ENCODE results near the gene SAMMSON. TPM values are rescaled to one million over a fixed set of nuclear protein-coding genes. Genes with fewer than 3 reads are reported as not detected.

SAMMSON gene
- total RNA-seq, 1 experiment from 2014 or later = not detected

DNA sequence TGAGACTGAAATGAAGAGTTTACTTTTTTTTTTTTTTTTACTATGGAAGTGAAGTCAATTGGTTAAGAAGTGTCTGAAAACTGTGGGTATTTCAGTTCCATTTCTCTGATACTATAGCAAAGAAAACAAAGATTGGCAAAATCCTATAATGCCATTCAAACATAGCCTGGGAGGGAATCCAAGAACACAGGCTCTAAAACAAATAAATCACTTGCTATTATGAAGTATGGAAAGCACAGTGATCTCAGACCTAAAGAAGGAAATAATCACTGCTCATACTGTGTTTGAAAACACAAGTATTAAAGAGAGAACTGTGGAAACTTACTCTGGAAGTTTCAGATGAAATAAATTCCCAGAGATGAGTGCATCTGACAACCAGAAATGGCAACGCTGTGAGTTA lies 12.0 kb downstream of the SAMMSON start:
- no peak overlapping the region for H3K4me2 ChIP-seq
- CTCF ChIA-PET = no interaction called here
- no peaks in the 10 kb centered on the region for H4K20me1 ChIP-seq (ENCODE audit: insufficient read depth)
- peaks cover 11% of the 10 kb centered on the region for H3K27me3 ChIP-seq (ENCODE audit: insufficient read depth, low read depth)
- POLR2A ChIA-PET (ENCODE audit: unreplicated experiment) = no interaction called here
- H3K9me2 ChIP-seq (ENCODE audit: insufficient read depth) = no peaks in the 10 kb centered on the region
- DNase-seq = no peak
- no peaks in the 10 kb centered on the region for H3K79me2 ChIP-seq (ENCODE audit: low read depth)
- no peak overlapping the region for H3K4me3 ChIP-seq
- TF ChIP-seq, protein P1, sequence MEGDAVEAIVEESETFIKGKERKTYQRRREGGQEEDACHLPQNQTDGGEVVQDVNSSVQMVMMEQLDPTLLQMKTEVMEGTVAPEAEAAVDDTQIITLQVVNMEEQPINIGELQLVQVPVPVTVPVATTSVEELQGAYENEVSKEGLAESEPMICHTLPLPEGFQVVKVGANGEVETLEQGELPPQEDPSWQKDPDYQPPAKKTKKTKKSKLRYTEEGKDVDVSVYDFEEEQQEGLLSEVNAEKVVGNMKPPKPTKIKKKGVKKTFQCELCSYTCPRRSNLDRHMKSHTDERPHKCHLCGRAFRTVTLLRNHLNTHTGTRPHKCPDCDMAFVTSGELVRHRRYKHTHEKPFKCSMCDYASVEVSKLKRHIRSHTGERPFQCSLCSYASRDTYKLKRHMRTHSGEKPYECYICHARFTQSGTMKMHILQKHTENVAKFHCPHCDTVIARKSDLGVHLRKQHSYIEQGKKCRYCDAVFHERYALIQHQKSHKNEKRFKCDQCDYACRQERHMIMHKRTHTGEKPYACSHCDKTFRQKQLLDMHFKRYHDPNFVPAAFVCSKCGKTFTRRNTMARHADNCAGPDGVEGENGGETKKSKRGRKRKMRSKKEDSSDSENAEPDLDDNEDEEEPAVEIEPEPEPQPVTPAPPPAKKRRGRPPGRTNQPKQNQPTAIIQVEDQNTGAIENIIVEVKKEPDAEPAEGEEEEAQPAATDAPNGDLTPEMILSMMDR (conservative IDR thresholded peaks at IDR 0.05) = no peak
- BruUV-seq (replicated peaks) = no TSS peak
- no peaks in the 10 kb centered on the region for H3K36me3 ChIP-seq (ENCODE audit: low read depth)
- H3F3A ChIP-seq (ENCODE audit: insufficient read depth, low read depth) = no peaks in the 10 kb centered on the region
- H3K9me3 ChIP-seq (ENCODE audit: insufficient read depth, low read depth) = no peaks in the 10 kb centered on the region
- intact Hi-C loops (cut with micrococcal nuclease; ENCODE audit: unreplicated experiment) = no loop called here
- no peak overlapping the region for H2AFZ ChIP-seq
- H3K4me1 ChIP-seq (replicated peaks; ENCODE audit: insufficient read depth) = no peaks in the 10 kb centered on the region
- H3K27ac ChIP-seq = no peak overlapping the region

DNA sequence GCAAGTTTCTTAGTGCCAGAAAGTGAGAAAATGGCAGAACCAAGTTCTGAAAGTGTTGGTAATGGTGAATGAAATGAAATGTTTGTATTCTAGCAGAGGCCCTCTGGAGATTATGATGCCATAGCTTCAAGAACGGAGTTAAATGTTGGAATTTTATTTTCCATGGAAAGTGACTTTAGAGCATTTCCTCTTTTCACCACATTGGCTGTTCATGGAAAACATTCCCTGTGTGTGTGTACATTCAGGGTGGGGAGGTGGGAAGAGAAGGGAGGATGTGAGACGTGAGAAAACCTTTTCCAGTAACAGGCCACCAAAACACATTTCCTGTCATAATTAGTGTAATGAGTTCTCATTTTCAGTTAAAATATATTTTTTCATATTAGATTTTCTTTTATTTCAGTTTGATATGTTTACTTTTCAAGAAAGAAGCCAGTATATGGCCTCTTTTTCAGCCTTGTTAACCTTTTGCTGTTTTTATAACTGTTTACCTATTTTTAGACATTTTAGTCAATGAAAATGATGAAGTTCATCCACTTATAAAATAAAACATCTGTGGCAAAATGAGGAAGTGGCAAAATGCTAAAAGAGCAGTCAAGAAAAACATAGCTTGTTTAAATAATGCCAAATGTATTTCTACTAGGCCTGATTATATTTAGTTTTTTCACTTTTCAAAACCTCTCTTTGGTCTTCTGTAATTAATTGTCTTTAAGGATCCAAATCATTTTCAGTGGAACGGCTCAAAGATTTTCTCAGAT lies 21.6 kb downstream of the SAMMSON start:
- Histone ChIP-seq H3K4me1 (replicated peaks; ENCODE audit: insufficient read depth) (no peaks in the 10 kb centered on the region), H3K27ac (no peak overlapping the region), H3K9me3 (ENCODE audit: insufficient read depth, low read depth) (no peaks in the 10 kb centered on the region), H4K20me1 (ENCODE audit: insufficient read depth) (no peaks in the 10 kb centered on the region), H3F3A (ENCODE audit: insufficient read depth, low read depth) (no peaks in the 10 kb centered on the region), H3K4me3 (no peak overlapping the region), H2AFZ (no peak overlapping the region), H3K27me3 (ENCODE audit: insufficient read depth, low read depth) (no peaks in the 10 kb centered on the region), H3K36me3 (ENCODE audit: low read depth) (no peaks in the 10 kb centered on the region), H3K9me2 (ENCODE audit: insufficient read depth) (no peaks in the 10 kb centered on the region), H3K79me2 (ENCODE audit: low read depth) (no peaks in the 10 kb centered on the region), H3K4me2 (no peak overlapping the region)
- POLR2A ChIA-PET (ENCODE audit: unreplicated experiment) = no interaction called here
- DNase-seq = no peak
- TF ChIP-seq, protein P1 (conservative IDR thresholded peaks at IDR 0.05) = no peak
- TF ChIP-seq EZH2 (IDR thresholded peaks at IDR 0.05; ENCODE audit: low read depth) = no peak
- CTCF ChIA-PET = no interaction called here
- BruUV-seq (replicated peaks) = no TSS peak
- intact Hi-C loops (cut with micrococcal nuclease; ENCODE audit: unreplicated experiment) = no loop called here

DNA sequence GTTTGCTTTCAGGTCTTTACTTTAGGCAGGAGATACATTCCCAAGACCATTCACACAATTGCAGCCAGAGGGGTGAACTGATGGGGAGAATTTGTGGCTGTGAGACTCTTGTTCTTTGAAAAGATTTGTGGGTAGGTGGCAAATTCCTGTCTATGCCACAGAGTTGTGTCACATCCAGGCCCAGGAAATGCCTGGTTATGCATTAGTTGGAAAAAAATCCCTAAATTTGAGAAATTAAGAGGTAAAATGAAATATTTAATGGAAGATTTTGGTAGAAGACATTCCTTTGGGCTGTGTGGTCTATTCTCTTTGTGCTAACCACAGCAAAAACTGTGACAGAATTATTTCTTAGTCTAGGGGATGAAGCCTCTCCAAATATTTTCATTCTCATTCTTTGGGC lies 28.8 kb downstream of the SAMMSON start:
- H3K27me3 ChIP-seq (ENCODE audit: insufficient read depth, low read depth) = no peaks in the 10 kb centered on the region
- BruUV-seq (replicated peaks) = no TSS peak
- no peak overlapping the region for H3K4me3 ChIP-seq
- no peak for DNase-seq
- no peaks in the 10 kb centered on the region for H3K9me3 ChIP-seq (ENCODE audit: insufficient read depth, low read depth)
- no peaks in the 10 kb centered on the region for H4K20me1 ChIP-seq (ENCODE audit: insufficient read depth)
- H3K79me2 ChIP-seq (ENCODE audit: low read depth) = no peaks in the 10 kb centered on the region
- H3K4me2 ChIP-seq = no peak overlapping the region
- CTCF ChIA-PET = no interaction called here
- POLR2A ChIA-PET (ENCODE audit: unreplicated experiment) = no interaction called here
- no peaks in the 10 kb centered on the region for H3K9me2 ChIP-seq (ENCODE audit: insufficient read depth)
- H3K36me3 ChIP-seq (ENCODE audit: low read depth) = no peaks in the 10 kb centered on the region
- TF ChIP-seq, protein P1 (conservative IDR thresholded peaks at IDR 0.05) = no peak
- TF ChIP-seq EZH2 (IDR thresholded peaks at IDR 0.05; ENCODE audit: low read depth) = no peak
- H3K27ac ChIP-seq = no peak overlapping the region
- H3K4me1 ChIP-seq (replicated peaks; ENCODE audit: insufficient read depth) = no peaks in the 10 kb centered on the region
- no peak overlapping the region for H2AFZ ChIP-seq
- intact Hi-C loops (cut with micrococcal nuclease; ENCODE audit: unreplicated experiment) = no loop called here
- H3F3A ChIP-seq (ENCODE audit: insufficient read depth, low read depth) = no peaks in the 10 kb centered on the region

Data from PC-9 (cell line).